ENCODE data around the gene GMCL2. TPM values are rescaled to one million over a fixed set of nuclear protein-coding genes. Genes with fewer than 3 reads are reported as not detected.

Gene GMCL2
- total and polyA plus RNA-seq, 9 of the 15 experiments (the other 6 are each of a cell fraction or from before 2014, with no cell fraction given), result 0.04 TPM; not detected in 8

GRCh38 chr5:178216779-178217178, 29.6 kb upstream of the GMCL2 start:
- CTCF ChIA-PET (ENCODE audit: low intra/inter-chr PET ratio), result no interaction called here
- peaks cover 7 to 12% of the 10 kb centered on the region in 2 experiments; a peak in 2 of 5 replicates for H3K4me1 ChIP-seq (replicated peaks in 1 of 2; ENCODE audit: control insufficient read depth in 2 of 2, insufficient read depth in 2 of 2, low read length in 2 of 2)
- TF ChIP-seq ZBED1 (IDR thresholded peaks at IDR 0.05), result no peak
- TF ChIP-seq JUND (IDR thresholded peaks at IDR 0.05; ENCODE audit: borderline replicate concordance, low read depth, low read length), result no peak
- no peak for TF ChIP-seq JUND (tag; IDR thresholded peaks at IDR 0.05; ENCODE audit: borderline replicate concordance, low read depth, low read length)
- no peak for TF ChIP-seq ZNF280A (IDR thresholded peaks at IDR 0.05; ENCODE audit: low read depth, partially characterized antibody)
- TF ChIP-seq RBM14 (IDR thresholded peaks at IDR 0.05; ENCODE audit: borderline replicate concordance, insufficient read depth, low read depth, low read length), result no peak
- TF ChIP-seq ZNF699 (CRISPR knock-in tag; IDR thresholded peaks at IDR 0.05; ENCODE audit: insufficient replicate concordance), result no peak
- no peak for TF ChIP-seq ZNF24 (IDR thresholded peaks at IDR 0.05)
- TF ChIP-seq HMG20A (CRISPR knock-in tag; conservative IDR thresholded peaks at IDR 0.05), result no peak
- TF ChIP-seq, protein P1, sequence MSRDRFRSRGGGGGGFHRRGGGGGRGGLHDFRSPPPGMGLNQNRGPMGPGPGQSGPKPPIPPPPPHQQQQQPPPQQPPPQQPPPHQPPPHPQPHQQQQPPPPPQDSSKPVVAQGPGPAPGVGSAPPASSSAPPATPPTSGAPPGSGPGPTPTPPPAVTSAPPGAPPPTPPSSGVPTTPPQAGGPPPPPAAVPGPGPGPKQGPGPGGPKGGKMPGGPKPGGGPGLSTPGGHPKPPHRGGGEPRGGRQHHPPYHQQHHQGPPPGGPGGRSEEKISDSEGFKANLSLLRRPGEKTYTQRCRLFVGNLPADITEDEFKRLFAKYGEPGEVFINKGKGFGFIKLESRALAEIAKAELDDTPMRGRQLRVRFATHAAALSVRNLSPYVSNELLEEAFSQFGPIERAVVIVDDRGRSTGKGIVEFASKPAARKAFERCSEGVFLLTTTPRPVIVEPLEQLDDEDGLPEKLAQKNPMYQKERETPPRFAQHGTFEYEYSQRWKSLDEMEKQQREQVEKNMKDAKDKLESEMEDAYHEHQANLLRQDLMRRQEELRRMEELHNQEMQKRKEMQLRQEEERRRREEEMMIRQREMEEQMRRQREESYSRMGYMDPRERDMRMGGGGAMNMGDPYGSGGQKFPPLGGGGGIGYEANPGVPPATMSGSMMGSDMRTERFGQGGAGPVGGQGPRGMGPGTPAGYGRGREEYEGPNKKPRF (IDR thresholded peaks at IDR 0.05; ENCODE audit: low read depth, low read length), result no peak
- no peak for TF ChIP-seq HDAC3 (IDR thresholded peaks at IDR 0.05; ENCODE audit: borderline replicate concordance, partially characterized antibody)
- peak; percentile 27; the same call in 1 of the 2 replicates for TF ChIP-seq POLR2A (conservative IDR thresholded peaks at IDR 0.05)
- TF ChIP-seq ZKSCAN3 (CRISPR knock-in tag; IDR thresholded peaks at IDR 0.05), result no peak
- TF ChIP-seq PTRF (tag; IDR thresholded peaks at IDR 0.05), result no peak

More at GRCh38 chr5:178216779-178217178, 29.6 kb upstream of the GMCL2 start:
- no peak overlapping the region for H2AFZ ChIP-seq (ENCODE audit: low read depth, low read length)
- WGBS (ENCODE audit: insufficient coverage, low coverage, missing lambda C conversion rate), result 92% methylated on average over 3 of the region's 3 CpGs
- in situ Hi-C loops (cut with MboI) (no loop called here), intact Hi-C loops (cut with micrococcal nuclease) (no loop called here)
- no peak overlapping the region for H3K4me2 ChIP-seq (ENCODE audit: insufficient read depth, low read length)
- no peaks in the 10 kb centered on the region; the same call in 2 of the 3 replicates for H3K79me2 ChIP-seq (ENCODE audit: control insufficient read depth, insufficient read depth, low read length)
- DNase-seq (ENCODE audit: extremely low read depth in 1 of 4, low spot score in 3 of 4), result no peak
- FAIRE-seq, result no peak
- H3K9ac ChIP-seq (ENCODE audit: insufficient read depth in 1 of 2, low read depth in 2 of 2, low read length in 2 of 2), result no peak overlapping the region
- no peak overlapping the region for H3K4me3 ChIP-seq
- POLR2A ChIA-PET, result interaction anchor here (0.7 to 12.7 kb wide), 5 partner anchors 10 to 34 kb away, joined by 3 to 162 read pairs (median 18); partner anchors contain the start of genes HNRNPAB and PHYKPL
- no peak for ATAC-seq
- no peaks in the 10 kb centered on the region for H3K9me1 ChIP-seq (ENCODE audit: control insufficient read depth, insufficient read depth, low read length)
- H4K20me1 ChIP-seq (replicated peaks; ENCODE audit: control insufficient read depth, insufficient read depth, low read length), result peaks cover 23% of the 10 kb centered on the region
- no TSS peak for BruUV-seq (replicated peaks)
- H3K27me3 ChIP-seq (ENCODE audit: control insufficient read depth in 2 of 2, insufficient read depth in 2 of 2, low read length in 2 of 2), result no peaks in the 10 kb centered on the region
- peaks cover 80% of the 10 kb centered on the region for H3K36me3 ChIP-seq (ENCODE audit: control insufficient read depth, insufficient read depth, low read length)
- H3K27ac ChIP-seq (ENCODE audit: extremely low read depth, low read depth, low read length), result no peak overlapping the region
- H3K9me3 ChIP-seq (replicated peaks; ENCODE audit: control insufficient read depth, insufficient read depth, low read depth, low read length), result no peaks in the 10 kb centered on the region

All from K562 (cell line).